Psoas muscle (tissue), 8 donors: Measurements from ENCODE around the gene TNIP1. TPM values are rescaled to one million over a fixed set of nuclear protein-coding genes. Genes with fewer than 3 reads are reported as not detected.

ENCODE experiments used
- ATAC-seq, 4 donors: fragments of 200-7000 bp; cut with Tn5 transposase; one replicate each; pipeline ENCODE4 v1.9.1; 2020; ENCODE audit warnings: moderate library complexity in 3 of 4, mild to moderate bottlenecking in 2 of 4
- DNase-seq, 2 donors: peaks; one replicate each; pipeline ENCODE4 v3.0.0-alpha.2; 2020
- H3K27ac ChIP-seq: fragments of 200-600 bp; one replicate; pipeline ENCODE4 v1.8.0; 2022
- H3K27me3 ChIP-seq, 3 donors: fragments of 200-600 bp in 1 of 3; one replicate each; pipeline versions ENCODE4 v1.6.1 to v1.8.0; 2013 to 2022; ENCODE audit warnings: low read length in 2 of 3, mild to moderate bottlenecking in 2 of 3, moderate library complexity in 1 of 3; ENCODE audit not compliant: insufficient read depth in 3 of 3
- H3K36me3 ChIP-seq, 2 donors: fragments of 200-600 bp in 1 of 2; one replicate each; pipeline versions ENCODE4 v1.6.1 to v1.8.0; 2013 to 2022; ENCODE audit warnings: low read depth in 1 of 2, mild to moderate bottlenecking in 1 of 2, moderate library complexity in 1 of 2; ENCODE audit not compliant: insufficient read depth in 1 of 2
- H3K4me1 ChIP-seq: fragments of 200-600 bp; one replicate; pipeline ENCODE4 v1.8.0; 2022
- H3K4me3 ChIP-seq: fragments of 200-600 bp; one replicate; pipeline ENCODE4 v1.8.0; 2022; ENCODE audit warnings: mild to moderate bottlenecking
- H3K9me3 ChIP-seq: fragments of 200-600 bp; one replicate; pipeline ENCODE4 v1.8.0; 2022
- WGBS, 3 donors: extraction: QIAGEN DNeasy Blood & Tissue Kit; methylation state at CpG; one replicate each; pipeline versions ENCODE4 v1.1.6 to v1.1.7; 2013; 5-methylcytosine and 5-hydroxymethylcytosine counted together
- intact Hi-C, 2 donors: fragments of 100-400 bp; cut with DNase I; formaldehyde crosslinking; loops; one replicate each; pipeline versions ENCODE4 v1.11.0 to v1.14.2; 2022
- polyA plus RNA-seq, 3 donors: library from polyadenylated mRNA; stranded (reverse); fragments of 200-250 nt; gene quantifications; one replicate each; pipeline ENCODE4 v1.2.3, GENCODE V29; 2013
- total RNA-seq, 4 donors: library from RNA; stranded (reverse); fragmentation: NEBNext Ultra II Directional in 2 of 4; extraction: Animal tissue kit (Norgen Biotek cat#: 25700) in 2 of 4; gene quantifications; one replicate each; pipeline versions ENCODE4 v1.2.1 to v1.2.4, GENCODE V29; 2021 to 2023
- TF ChIP-seq, protein P1 (sequence below): fragments of 200-600 bp; IDR thresholded peaks from one replicate; pipeline ENCODE4 v1.8.0; 2022; ENCODE audit warnings: antibody characterized with exemption
- donor health status: healthy with polysubstance abuse.
- donor health status: DM: no; HTN: no; CAD: no; lungs with moderate emphysema.
- donor health status: Bipolar disorder and iron deficiency.
- donor health status: healthy.
- donor health status: DM: yes; HTN: yes; CAD: no.
- donor health status: DM: no; HTN: no; CAD: no.
- donor health status: DM: no; HTN: no; CAD: no.
- donor health status: DM: yes; HTN: yes; CAD: no.

Gene TNIP1
- total and polyA plus RNA-seq, 7 donors: 55.5 to 218 (median 141) TPM

DNA sequence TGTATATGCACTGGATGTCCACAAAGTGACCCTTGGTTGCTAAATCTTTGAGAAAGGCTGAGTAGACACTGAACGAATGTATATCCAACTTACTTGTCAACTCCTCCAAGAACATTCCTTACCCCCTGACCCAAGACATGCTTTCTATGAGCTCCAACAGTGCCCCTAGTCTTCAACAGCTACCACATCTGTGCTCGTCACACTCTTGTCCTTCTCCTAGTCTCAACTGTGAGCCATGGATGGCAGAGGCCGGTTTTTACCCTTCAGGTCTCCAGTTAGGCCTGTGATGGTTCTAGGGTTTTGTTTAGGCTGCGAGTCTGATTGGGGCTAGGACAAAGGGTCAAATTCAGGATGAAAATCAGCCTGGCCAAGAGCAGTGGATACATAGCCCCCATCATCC, 79.4 kb downstream of the TNIP1 start:
- H3K27ac ChIP-seq: no peak overlapping the region
- ATAC-seq (no peak), DNase-seq (no peak)
- WGBS, 3 donors: 95 to 97% (median 95%) methylated on average over 4 of the region's 4 CpGs
- intact Hi-C loops: loop anchor here (5.0 kb wide), 2 partner anchors 116 to 161 kb away; no protein-coding TSS in a partner anchor
- H3K36me3 ChIP-seq: no peaks in the 10 kb centered on the region
- H3K27me3 ChIP-seq: no peaks in the 10 kb centered on the region
- no peaks in the 10 kb centered on the region for H3K9me3 ChIP-seq
- TF ChIP-seq, protein P1, sequence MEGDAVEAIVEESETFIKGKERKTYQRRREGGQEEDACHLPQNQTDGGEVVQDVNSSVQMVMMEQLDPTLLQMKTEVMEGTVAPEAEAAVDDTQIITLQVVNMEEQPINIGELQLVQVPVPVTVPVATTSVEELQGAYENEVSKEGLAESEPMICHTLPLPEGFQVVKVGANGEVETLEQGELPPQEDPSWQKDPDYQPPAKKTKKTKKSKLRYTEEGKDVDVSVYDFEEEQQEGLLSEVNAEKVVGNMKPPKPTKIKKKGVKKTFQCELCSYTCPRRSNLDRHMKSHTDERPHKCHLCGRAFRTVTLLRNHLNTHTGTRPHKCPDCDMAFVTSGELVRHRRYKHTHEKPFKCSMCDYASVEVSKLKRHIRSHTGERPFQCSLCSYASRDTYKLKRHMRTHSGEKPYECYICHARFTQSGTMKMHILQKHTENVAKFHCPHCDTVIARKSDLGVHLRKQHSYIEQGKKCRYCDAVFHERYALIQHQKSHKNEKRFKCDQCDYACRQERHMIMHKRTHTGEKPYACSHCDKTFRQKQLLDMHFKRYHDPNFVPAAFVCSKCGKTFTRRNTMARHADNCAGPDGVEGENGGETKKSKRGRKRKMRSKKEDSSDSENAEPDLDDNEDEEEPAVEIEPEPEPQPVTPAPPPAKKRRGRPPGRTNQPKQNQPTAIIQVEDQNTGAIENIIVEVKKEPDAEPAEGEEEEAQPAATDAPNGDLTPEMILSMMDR: no peak
- no peak overlapping the region for H3K4me3 ChIP-seq
- H3K4me1 ChIP-seq: peaks cover 19% of the 10 kb centered on the region

DNA sequence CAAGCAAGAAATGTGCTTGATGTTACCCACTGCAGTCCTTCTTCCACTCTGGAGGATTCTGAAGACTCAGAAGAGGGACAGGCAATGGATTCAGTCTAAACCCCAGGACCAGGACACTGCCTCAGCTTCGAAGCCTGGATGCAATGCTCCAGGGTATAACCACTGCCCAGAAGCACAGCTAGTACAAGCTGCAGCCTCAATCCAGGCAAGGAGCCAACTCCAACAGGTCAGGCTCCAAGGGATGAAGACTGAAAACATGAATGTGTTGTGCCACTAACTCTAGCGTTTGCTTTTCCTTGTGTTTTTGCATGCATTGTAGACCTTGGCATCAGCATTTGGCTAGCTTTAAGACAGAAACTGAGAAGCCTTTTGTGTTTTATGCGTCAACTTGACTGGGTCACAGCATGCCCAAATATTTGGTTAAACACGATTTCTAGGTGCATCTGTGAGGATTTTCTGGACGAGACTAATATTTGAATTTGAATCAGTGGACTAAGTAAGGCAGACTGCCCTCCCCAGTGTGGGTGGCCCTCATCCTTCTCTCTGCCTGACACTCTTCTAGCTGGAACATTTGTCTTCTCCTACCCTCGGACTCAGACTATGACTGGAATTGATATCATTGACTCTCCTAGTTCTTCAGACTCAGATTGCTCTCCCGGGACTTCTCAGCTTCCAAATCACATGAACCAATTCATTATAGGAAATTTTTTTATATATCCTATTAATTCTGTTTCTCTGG, 81.0 kb downstream of the TNIP1 start:
- TF ChIP-seq, protein P1: no peak
- no peaks in the 10 kb centered on the region for H3K9me3 ChIP-seq
- intact Hi-C loops: loop anchor here (5.0 kb wide), 2 partner anchors 117 to 162 kb away; no protein-coding TSS in a partner anchor
- H3K27me3 ChIP-seq: no peaks in the 10 kb centered on the region
- no peak overlapping the region for H3K27ac ChIP-seq
- ATAC-seq: peak; percentile 19 to 55 (median 43)
- H3K4me1 ChIP-seq: peaks cover 3% of the 10 kb centered on the region
- no peak overlapping the region for H3K4me3 ChIP-seq
- DNase-seq: peak; percentile 58 to 78
- H3K36me3 ChIP-seq: no peaks in the 10 kb centered on the region
- WGBS, 3 donors: 24 to 43% (median 31%) methylated on average over 7 of the region's 7 CpGs

DNA sequence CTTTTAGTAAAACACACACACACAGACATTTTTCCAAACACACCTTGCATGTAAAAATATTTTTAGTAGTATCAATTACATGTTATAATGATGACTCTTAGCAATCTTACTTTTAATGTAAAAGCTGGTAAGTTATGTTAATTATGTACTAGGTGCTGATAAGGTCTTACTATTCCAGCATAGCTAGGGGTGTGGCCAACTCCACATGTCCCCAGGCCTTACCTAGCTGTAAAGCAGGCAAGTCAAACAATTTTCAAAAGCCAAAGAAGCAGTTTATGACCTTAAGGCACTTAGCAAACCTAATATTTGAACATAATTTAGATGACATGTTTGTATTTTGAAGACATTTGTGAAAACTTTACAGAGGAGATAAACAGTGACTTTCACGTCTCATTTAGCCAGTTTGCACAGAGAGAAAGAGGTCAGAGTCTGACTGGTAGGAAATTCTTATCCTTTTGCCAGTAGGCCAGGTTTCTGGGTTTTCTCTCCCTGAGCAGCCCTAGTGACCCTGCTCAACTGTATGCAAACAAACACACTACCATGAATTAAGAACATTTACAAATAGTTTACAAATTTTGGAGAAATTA, 86.9 kb downstream of the TNIP1 start:
- WGBS, 3 donors: 92 to 97% (median 94%) methylated on average over 1 of the region's 1 CpG
- H3K27ac ChIP-seq: no peak overlapping the region

DNA sequence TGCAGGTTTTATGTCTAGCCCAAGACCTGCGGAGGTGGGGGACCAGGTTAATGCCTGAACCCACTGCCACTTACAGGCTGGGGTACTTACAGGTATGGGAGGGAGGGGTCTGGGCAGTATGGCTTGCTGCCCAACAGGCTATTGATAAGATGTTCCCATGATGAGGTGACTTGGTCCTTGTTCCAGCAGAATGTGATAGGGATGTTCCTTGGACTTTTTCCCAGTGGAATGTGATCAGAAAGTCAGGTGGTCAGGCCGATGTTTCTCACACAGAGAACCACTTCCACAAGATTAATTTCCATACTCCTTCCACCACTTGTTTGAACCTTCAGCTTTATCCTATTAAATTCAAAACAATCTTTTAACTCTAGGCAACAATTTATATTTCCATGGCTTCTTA, 87.4 kb downstream of the TNIP1 start:
- Histone ChIP-seq H3K36me3 (no peaks in the 10 kb centered on the region), H3K4me3 (no peak overlapping the region), H3K4me1 (no peaks in the 10 kb centered on the region), H3K9me3 (no peaks in the 10 kb centered on the region), H3K27me3 (no peaks in the 10 kb centered on the region), H3K27ac (no peak overlapping the region)
- 66 to 88% (median 78%) methylated on average over 2 of the region's 2 CpGs for WGBS, 3 donors
- DNase-seq: no peak
- intact Hi-C loops: no loop called here
- ATAC-seq: no peak
- TF ChIP-seq, protein P1: no peak

More for the DNA sequence above, 86.9 kb downstream of the TNIP1 start:
- DNase-seq: no peak
- TF ChIP-seq, protein P1: no peak
- ATAC-seq: no peak
- H3K36me3 ChIP-seq: no peaks in the 10 kb centered on the region
- H3K9me3 ChIP-seq: no peaks in the 10 kb centered on the region
- H3K4me3 ChIP-seq: no peak overlapping the region
- no peaks in the 10 kb centered on the region for H3K4me1 ChIP-seq
- intact Hi-C loops: no loop called here
- no peaks in the 10 kb centered on the region for H3K27me3 ChIP-seq
